Astrocyte (in vitro differentiated cells and primary cell): Measurements from ENCODE around the gene ZP1. TPM values are rescaled to one million over a fixed set of nuclear protein-coding genes. Genes with fewer than 3 reads are reported as not detected.

Experiments
- DNase-seq: peaks from one replicate; pipeline ENCODE4 v3.0.0-alpha.2; 2010; ENCODE audit warnings: low read depth
- FAIRE-seq: peaks from 2 replicates; lab custom pipeline; 2011; peaks lifted over from hg19 to GRCh38; lab: Jason Lieb, UNC
- H2AFZ ChIP-seq: 2 replicates; pipeline ENCODE4 v1.6.0; 2012; ENCODE audit warnings: low read depth, low read length, inconsistent platforms
- H3K27ac ChIP-seq: 2 replicates; pipeline ENCODE4 v1.5.1; 2011; ENCODE audit warnings: low read depth, low read length, inconsistent platforms
- H3K27me3 ChIP-seq: 2 replicates; pipeline ENCODE4 v1.6.0; 2011; ENCODE audit warnings: low read length, inconsistent platforms; ENCODE audit not compliant: insufficient read depth
- H3K36me3 ChIP-seq: 2 replicates; pipeline ENCODE4 v1.5.1; 2011; ENCODE audit warnings: low read length, inconsistent platforms; ENCODE audit not compliant: insufficient read depth
- H3K4me1 ChIP-seq: 2 replicates; pipeline ENCODE4 v1.5.1; 2011; ENCODE audit warnings: low read length, inconsistent platforms; ENCODE audit not compliant: insufficient read depth
- H3K4me2 ChIP-seq: 2 replicates; pipeline ENCODE4 v1.6.0; 2012; ENCODE audit warnings: low read length, inconsistent platforms
- H3K4me3 ChIP-seq: 2 replicates; pipeline ENCODE4 v1.5.1; 2011; ENCODE audit warnings: low read depth, mild to moderate bottlenecking, low read length, inconsistent platforms; ENCODE audit not compliant: insufficient read depth
- H3K79me2 ChIP-seq: 2 replicates; pipeline ENCODE4 v1.6.0; 2012; ENCODE audit warnings: mild to moderate bottlenecking, low read length, inconsistent platforms; ENCODE audit not compliant: insufficient read depth
- H3K9ac ChIP-seq: 2 replicates; pipeline ENCODE4 v1.6.0; 2012; ENCODE audit warnings: mild to moderate bottlenecking, low read length, inconsistent platforms
- H3K9me3 ChIP-seq: 2 replicates; pipeline ENCODE4 v1.5.1; 2012; ENCODE audit warnings: low read depth, mild to moderate bottlenecking, low read length, inconsistent platforms; ENCODE audit not compliant: insufficient read depth
- H4K20me1 ChIP-seq: 2 replicates; pipeline ENCODE4 v1.6.0; 2012; ENCODE audit warnings: low read length, inconsistent platforms; ENCODE audit not compliant: insufficient read depth
- H3K27ac Mint-ChIP-seq: one replicate; pipeline ENCODE4 v1.8.0; 2021; ENCODE audit warnings: mild to moderate bottlenecking, mixed read lengths; ENCODE audit not compliant: unreplicated experiment
- H3K27me3 Mint-ChIP-seq: one replicate; pipeline ENCODE4 v1.8.0; 2021; ENCODE audit warnings: low read depth, mixed read lengths; ENCODE audit not compliant: unreplicated experiment
- H3K36me3 Mint-ChIP-seq: one replicate; pipeline ENCODE4 v1.8.0; 2021; ENCODE audit warnings: low read depth, mixed read lengths; ENCODE audit not compliant: unreplicated experiment
- H3K4me1 Mint-ChIP-seq: one replicate; pipeline ENCODE4 v1.8.0; 2021; ENCODE audit warnings: low read depth, mixed read lengths; ENCODE audit not compliant: unreplicated experiment
- H3K4me3 Mint-ChIP-seq: one replicate; pipeline ENCODE4 v1.8.0; 2021; ENCODE audit warnings: mild to moderate bottlenecking, moderate library complexity, mixed read lengths; ENCODE audit not compliant: unreplicated experiment
- H3K9me3 Mint-ChIP-seq: one replicate; pipeline ENCODE4 v1.8.0; 2021; ENCODE audit warnings: mild to moderate bottlenecking, mixed read lengths; ENCODE audit not compliant: unreplicated experiment
- EZH2 ChIP-seq: IDR thresholded peaks from 2 replicates; pipeline ENCODE4 v1.6.1; 2012; ENCODE audit warnings: mild to moderate bottlenecking, low read length, inconsistent platforms; ENCODE audit not compliant: insufficient read depth
- total RNA-seq: library from RNA; stranded (reverse); gene quantifications from 2 replicates; pipeline ENCODE4 v1.2.1, GENCODE V29; 2021
- TF ChIP-seq, protein P1 (sequence below): IDR thresholded peaks from 2 replicates; pipeline ENCODE4 v1.5.1; 2011; ENCODE audit warnings: low read depth, mild to moderate bottlenecking, inconsistent platforms, low read length, moderate library complexity; ENCODE audit not compliant: insufficient read depth

ZP1 gene
- total RNA-seq, 1 donor from 2014 or later: not detected

DNA sequence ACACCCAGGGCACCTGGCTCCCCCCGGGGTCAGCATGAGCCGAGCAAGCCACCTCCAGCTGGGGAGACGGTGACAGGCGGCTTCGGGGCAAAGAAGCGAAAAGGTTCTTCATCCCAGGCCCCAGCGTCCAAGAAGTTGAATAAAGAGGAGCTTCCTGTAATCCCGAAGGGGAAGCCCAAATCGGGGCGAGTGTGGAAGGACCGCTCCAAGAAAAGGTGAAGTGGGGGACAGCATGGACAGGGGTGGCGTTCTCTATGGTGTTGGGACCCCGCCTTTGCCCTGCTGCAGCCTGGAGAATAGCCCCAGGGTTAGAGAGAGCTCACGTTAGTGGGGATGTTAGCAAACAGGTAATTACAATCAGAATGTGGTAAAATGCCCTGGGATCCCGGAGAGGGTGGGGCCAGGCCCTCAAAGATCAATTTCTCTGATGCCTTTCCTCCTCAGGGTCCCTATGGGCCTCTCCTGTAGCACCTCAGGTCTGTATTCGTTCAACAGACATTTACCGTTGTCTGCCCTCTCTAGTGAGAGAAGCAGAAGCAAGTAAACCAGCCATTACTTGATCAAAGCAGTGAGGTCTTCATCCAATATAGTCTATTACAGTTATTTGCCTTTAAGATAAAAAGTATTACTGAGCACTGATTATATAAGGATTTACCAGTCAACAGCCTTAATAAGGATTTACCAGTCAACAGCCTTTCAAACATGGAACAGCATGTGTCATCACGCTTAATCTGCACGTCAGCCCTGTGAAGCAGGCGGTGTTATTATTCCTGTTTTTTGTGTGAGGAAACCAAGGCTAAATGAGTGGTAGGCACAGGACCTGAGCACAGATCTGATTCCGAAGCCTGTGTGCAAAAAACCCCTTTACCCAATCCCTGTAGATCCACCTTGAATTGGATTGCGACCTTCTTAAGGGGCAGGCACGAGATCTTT is 24.4 kb upstream of the ZP1 start:
- Histone ChIP-seq H3K9ac (peak overlapping the region; percentile 89), H3K79me2 (peaks cover 47% of the 10 kb centered on the region), H2AFZ (peak overlapping the region; percentile 92), H3K9me3 (no peaks in the 10 kb centered on the region), H3K36me3 (no peaks in the 10 kb centered on the region), H4K20me1 (peaks cover 36% of the 10 kb centered on the region), H3K4me1 (peaks cover 36% of the 10 kb centered on the region), H3K4me3 (peak overlapping the region; percentile 78), H3K27ac (peak overlapping the region; percentile 61), H3K27me3 (peaks cover 7% of the 10 kb centered on the region), H3K4me2 (peak overlapping the region; percentile 97)
- Mint-ChIP-seq H3K4me3 (peak overlapping the region; percentile 93), H3K27me3 (peaks cover 2% of the 10 kb centered on the region), H3K9me3 (no peaks in the 10 kb centered on the region), H3K36me3 (peaks cover 2% of the 10 kb centered on the region), H3K27ac (peak overlapping the region; percentile 12), H3K4me1 (peaks cover 37% of the 10 kb centered on the region)
- no peak for FAIRE-seq
- TF ChIP-seq EZH2: no peak
- TF ChIP-seq, protein P1, sequence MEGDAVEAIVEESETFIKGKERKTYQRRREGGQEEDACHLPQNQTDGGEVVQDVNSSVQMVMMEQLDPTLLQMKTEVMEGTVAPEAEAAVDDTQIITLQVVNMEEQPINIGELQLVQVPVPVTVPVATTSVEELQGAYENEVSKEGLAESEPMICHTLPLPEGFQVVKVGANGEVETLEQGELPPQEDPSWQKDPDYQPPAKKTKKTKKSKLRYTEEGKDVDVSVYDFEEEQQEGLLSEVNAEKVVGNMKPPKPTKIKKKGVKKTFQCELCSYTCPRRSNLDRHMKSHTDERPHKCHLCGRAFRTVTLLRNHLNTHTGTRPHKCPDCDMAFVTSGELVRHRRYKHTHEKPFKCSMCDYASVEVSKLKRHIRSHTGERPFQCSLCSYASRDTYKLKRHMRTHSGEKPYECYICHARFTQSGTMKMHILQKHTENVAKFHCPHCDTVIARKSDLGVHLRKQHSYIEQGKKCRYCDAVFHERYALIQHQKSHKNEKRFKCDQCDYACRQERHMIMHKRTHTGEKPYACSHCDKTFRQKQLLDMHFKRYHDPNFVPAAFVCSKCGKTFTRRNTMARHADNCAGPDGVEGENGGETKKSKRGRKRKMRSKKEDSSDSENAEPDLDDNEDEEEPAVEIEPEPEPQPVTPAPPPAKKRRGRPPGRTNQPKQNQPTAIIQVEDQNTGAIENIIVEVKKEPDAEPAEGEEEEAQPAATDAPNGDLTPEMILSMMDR: no peak
- no peak for DNase-seq

DNA sequence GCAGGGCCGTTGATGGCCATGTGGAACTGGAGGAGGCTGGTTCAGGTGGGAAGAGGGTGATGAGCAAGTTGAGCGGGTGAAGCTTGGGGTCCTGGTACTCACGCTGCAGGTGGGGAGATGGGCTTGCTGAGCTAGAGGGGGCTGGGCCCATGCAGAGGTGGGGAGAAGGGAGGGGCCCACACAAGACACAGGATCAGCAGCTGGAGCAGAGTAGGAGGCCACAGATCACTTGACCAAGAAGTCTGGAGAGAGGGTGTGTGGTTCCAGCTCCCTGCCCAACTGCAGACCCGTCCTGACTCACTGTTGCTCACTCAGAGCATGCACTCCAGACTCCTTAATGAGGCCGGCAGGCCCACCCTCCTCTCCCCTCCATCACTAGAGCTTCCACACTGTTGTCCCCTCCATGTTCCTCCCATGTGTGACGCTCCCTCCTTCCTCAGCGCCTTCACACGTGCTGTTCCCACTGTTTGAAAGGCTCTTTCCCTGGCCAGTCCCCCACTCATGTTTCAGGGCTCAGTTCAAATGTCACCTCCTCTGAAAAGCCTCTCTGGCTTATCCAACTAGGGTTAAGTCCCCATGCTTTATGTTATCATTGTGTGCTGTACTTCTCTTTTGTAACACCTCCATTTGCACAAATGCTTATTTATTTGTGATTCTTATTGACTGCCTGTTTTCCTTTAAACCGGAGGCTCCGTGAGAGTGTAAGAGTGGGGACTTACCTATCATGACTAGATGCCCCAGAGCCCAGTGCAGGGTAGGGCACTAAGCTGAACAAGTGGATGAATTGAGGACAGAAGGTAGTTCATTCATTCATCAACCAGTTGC is 23.1 kb upstream of the ZP1 start:
- H3K4me2 ChIP-seq: peak overlapping the region; percentile 97
- Mint-ChIP-seq H3K9me3 (no peaks in the 10 kb centered on the region), H3K4me1 (peaks cover 37% of the 10 kb centered on the region), H3K4me3 (peak overlapping the region; percentile 93), H3K36me3 (peaks cover 11% of the 10 kb centered on the region), H3K27me3 (no peaks in the 10 kb centered on the region), H3K27ac (no peak overlapping the region)
- H3K4me3 ChIP-seq: peak overlapping the region; percentile 78
- TF ChIP-seq EZH2: no peak
- TF ChIP-seq, protein P1: no peak
- peaks cover 36% of the 10 kb centered on the region for H3K4me1 ChIP-seq
- H3K79me2 ChIP-seq: peaks cover 47% of the 10 kb centered on the region
- FAIRE-seq (no peak), DNase-seq (peak; percentile 23)
- H4K20me1 ChIP-seq: peaks cover 42% of the 10 kb centered on the region
- no peaks in the 10 kb centered on the region for H3K27me3 ChIP-seq
- H2AFZ ChIP-seq: no peak overlapping the region
- peaks cover 4% of the 10 kb centered on the region for H3K36me3 ChIP-seq
- no peaks in the 10 kb centered on the region for H3K9me3 ChIP-seq
- H3K9ac ChIP-seq: peak overlapping the region; percentile 89
- H3K27ac ChIP-seq: no peak overlapping the region
